IMR-90 (cell line): ENCODE results near the gene ATG10. TPM values are rescaled to one million over a fixed set of nuclear protein-coding genes. Genes with fewer than 3 reads are reported as not detected.

Experiments used
- ATAC-seq: fragments of 200-7000 bp; cut with Tn5 transposase; 2 replicates; pipeline ENCODE4 v1.9.1; 2020; ENCODE audit warnings: low read depth, mild to moderate bottlenecking, moderate library complexity
- BruUV-seq: library from RNA; stranded (reverse); fragments of 400-500 nt; replicated peaks from 2 replicates; lab custom pipeline; 2021; lab: Mats Ljungman, UMichigan
- CTCF ChIA-PET: fragments of 300-600 bp; formaldehyde crosslinking; extraction: SDS; loops from one replicate; lab custom pipeline; 2021; ENCODE audit warnings: antibody characterized with exemption; lab: Yijun Ruan, JAX
- POLR2A ChIA-PET: fragments of 300-600 bp; sonication (Branson Sonifier 250); formaldehyde crosslinking; loops from one replicate; lab custom pipeline; 2022; ENCODE audit warnings: antibody characterized with exemption; ENCODE audit not compliant: unreplicated experiment; lab: Charles Lee
- DNase-seq: peaks from one replicate; pipeline ENCODE4 v3.0.0; 2013
- H2AFZ ChIP-seq: replicated peaks from 2 replicates; pipeline ENCODE3; 2013; ENCODE audit warnings: low read length, mild to moderate bottlenecking; ENCODE audit not compliant: poor library complexity
- H2AK5ac ChIP-seq: 2 replicates; pipeline ENCODE4 v1.6.1; 2013; ENCODE audit warnings: low read depth, low read length, inconsistent platforms
- H2AK9ac ChIP-seq: replicated peaks from 2 replicates; pipeline ENCODE3; 2013; ENCODE audit warnings: mild to moderate bottlenecking, low read depth, low read length, moderate library complexity; ENCODE audit not compliant: poor library complexity
- H2BK120ac ChIP-seq: 2 replicates; pipeline ENCODE4 v1.6.1; 2013; ENCODE audit warnings: low read depth, low read length, inconsistent platforms
- H2BK15ac ChIP-seq: 3 replicates; pipeline ENCODE4 v1.6.1; 2013; ENCODE audit warnings: low read depth, low read length, inconsistent platforms
- H2BK20ac ChIP-seq: 2 replicates; pipeline ENCODE4 v1.6.1; 2013; ENCODE audit warnings: low read depth, mild to moderate bottlenecking, inconsistent platforms, low read length, moderate library complexity
- H2BK5ac ChIP-seq: 2 replicates; pipeline ENCODE4 v1.6.1; 2013; ENCODE audit warnings: mild to moderate bottlenecking, low read depth, low read length, inconsistent platforms; ENCODE audit not compliant: poor library complexity, severe bottlenecking
- H3K14ac ChIP-seq: replicated peaks from 2 replicates; pipeline ENCODE4 v1.6.1; 2013; ENCODE audit warnings: low read depth, low read length, inconsistent platforms
- H3K18ac ChIP-seq: 2 replicates; pipeline ENCODE4 v1.6.1; 2013; ENCODE audit warnings: low read depth, low read length, control low read depth
- H3K23ac ChIP-seq: 2 replicates; pipeline ENCODE4 v1.6.1; 2013; ENCODE audit warnings: low read depth, low read length, inconsistent platforms
- H3K27ac ChIP-seq: 2 replicates; pipeline ENCODE4 v1.5.1; 2013; ENCODE audit warnings: mild to moderate bottlenecking, control low read depth, low read length; ENCODE audit not compliant: insufficient read depth
- H3K27me3 ChIP-seq: 2 replicates; pipeline ENCODE4 v1.6.1; 2013; ENCODE audit warnings: low read length; ENCODE audit not compliant: control insufficient read depth, insufficient read depth
- H3K36me3 ChIP-seq: 2 replicates; pipeline ENCODE4 v1.6.1; 2013; ENCODE audit warnings: low read length, mixed read lengths; ENCODE audit not compliant: control insufficient read depth, insufficient read depth
- H3K4ac ChIP-seq: 2 replicates; pipeline ENCODE4 v1.6.1; 2013; ENCODE audit warnings: low read depth, low read length, inconsistent platforms
- H3K4me1 ChIP-seq: 2 replicates; pipeline ENCODE4 v1.6.1; 2013; ENCODE audit warnings: low read length, mixed read lengths; ENCODE audit not compliant: control insufficient read depth, insufficient read depth
- H3K4me2 ChIP-seq: 2 replicates; pipeline ENCODE4 v1.6.1; 2013; ENCODE audit warnings: low read depth, mild to moderate bottlenecking, control low read depth, low read length, moderate library complexity
- H3K4me3 ChIP-seq: 2 replicates; pipeline ENCODE4 v1.5.1; 2013; ENCODE audit warnings: low read depth, mild to moderate bottlenecking, control low read depth, low read length, moderate library complexity; ENCODE audit not compliant: insufficient read depth
- H3K56ac ChIP-seq: 2 replicates; pipeline ENCODE4 v1.6.1; 2013; ENCODE audit warnings: low read length, inconsistent platforms; ENCODE audit not compliant: insufficient read depth; ENCODE audit errors: extremely low read depth
- H3K79me1 ChIP-seq, 2 experiments: 2 replicates each; pipeline ENCODE4 v1.6.1; 2013; ENCODE audit warnings: low read length in 2 of 2, inconsistent platforms in 1 of 2, low read depth in 1 of 2
- H3K9ac ChIP-seq: 2 replicates; pipeline ENCODE4 v1.6.1; 2013; ENCODE audit warnings: low read depth, low read length, control low read depth
- H3K9me1 ChIP-seq: 2 replicates; pipeline ENCODE4 v1.6.1; 2013; ENCODE audit warnings: low read length, inconsistent platforms; ENCODE audit not compliant: insufficient read depth
- H3K9me3 ChIP-seq: 2 replicates; pipeline ENCODE4 v1.6.1; 2013; ENCODE audit warnings: low read length; ENCODE audit not compliant: control insufficient read depth, insufficient read depth
- H4K20me1 ChIP-seq: 2 replicates; pipeline ENCODE4 v1.6.1; 2013; ENCODE audit warnings: low read length, inconsistent platforms; ENCODE audit not compliant: insufficient read depth
- H4K5ac ChIP-seq: 2 replicates; pipeline ENCODE4 v1.6.1; 2013; ENCODE audit warnings: mild to moderate bottlenecking, low read depth, low read length, control low read depth
- H4K8ac ChIP-seq, 2 experiments: 2 replicates each; pipeline ENCODE4 v1.6.1; 2013; ENCODE audit warnings: low read depth in 2 of 2, low read length in 2 of 2, control low read depth in 1 of 2, inconsistent platforms in 1 of 2
- H4K91ac ChIP-seq: 2 replicates; pipeline ENCODE4 v1.6.1; 2013; ENCODE audit warnings: low read depth, low read length, inconsistent platforms; ENCODE audit not compliant: insufficient read depth
- BHLHE40 ChIP-seq: fragments of 150-350 bp; IDR thresholded peaks from 2 replicates; pipeline ENCODE4 v1.6.1; 2016; ENCODE audit warnings: mild to moderate bottlenecking, low read depth, low read length
- CEBPB ChIP-seq: IDR thresholded peaks from 2 replicates; pipeline ENCODE4 v1.6.1; 2012; ENCODE audit warnings: low read depth, low read length, improper control_type of control experiment
- CHD1 ChIP-seq: IDR thresholded peaks from 2 replicates; pipeline ENCODE4 v1.6.1; 2012; ENCODE audit warnings: low read depth, low read length, improper control_type of control experiment
- ELK1 ChIP-seq: fragments of 150-350 bp; IDR thresholded peaks from 2 replicates; pipeline ENCODE4 v1.6.1; 2016; ENCODE audit warnings: low read depth, mild to moderate bottlenecking, low read length, moderate library complexity, borderline replicate concordance
- FOS ChIP-seq: fragments of 150-350 bp; IDR thresholded peaks from 2 replicates; pipeline ENCODE4 v1.6.1; 2016; ENCODE audit warnings: low read depth, low read length
- MAFK ChIP-seq: IDR thresholded peaks from 2 replicates; pipeline ENCODE4 v1.6.1; 2012; ENCODE audit warnings: low read depth, low read length, improper control_type of control experiment
- MAZ ChIP-seq: IDR thresholded peaks from 2 replicates; pipeline ENCODE4 v1.6.1; 2012; ENCODE audit warnings: low read depth, mild to moderate bottlenecking, low read length, improper control_type of control experiment, moderate library complexity, borderline replicate concordance
- MXI1 ChIP-seq: IDR thresholded peaks from 2 replicates; pipeline ENCODE4 v1.6.1; 2012; ENCODE audit warnings: low read depth, mild to moderate bottlenecking, low read length, moderate library complexity, borderline replicate concordance
- NFE2L2 ChIP-seq: fragments of 150-350 bp; IDR thresholded peaks from 2 replicates; pipeline ENCODE4 v1.6.1; 2016; ENCODE audit warnings: low read depth, mild to moderate bottlenecking, low read length
- POLR2A ChIP-seq: IDR thresholded peaks from 2 replicates; pipeline ENCODE4 v1.6.1; 2012; ENCODE audit warnings: mild to moderate bottlenecking, low read depth, low read length
- RAD21 ChIP-seq: IDR thresholded peaks from 2 replicates; pipeline ENCODE4 v1.6.1; 2012; ENCODE audit warnings: low read length, improper control_type of control experiment
- RCOR1 ChIP-seq: IDR thresholded peaks from 2 replicates; pipeline ENCODE4 v1.6.1; 2012; ENCODE audit warnings: mild to moderate bottlenecking, low read length, improper control_type of control experiment; ENCODE audit not compliant: insufficient replicate concordance
- RFX5 ChIP-seq: IDR thresholded peaks from 2 replicates; pipeline ENCODE4 v1.8.0; 2012; ENCODE audit warnings: low read depth, mild to moderate bottlenecking, low read length, moderate library complexity
- SMC3 ChIP-seq: fragments of 150-350 bp; IDR thresholded peaks from 2 replicates; pipeline ENCODE4 v1.6.1; 2016; ENCODE audit warnings: low read depth, mild to moderate bottlenecking, antibody characterized with exemption, low read length, moderate library complexity
- WGBS, 2 experiments: methylation state at CpG; one replicate each; pipeline versions ENCODE4 v1.1.5 to v1.1.7; 2013; ENCODE audit warnings: missing lambda C conversion rate in 2 of 2; ENCODE audit not compliant: insufficient read length in 1 of 2; ENCODE audit errors: extremely low coverage in 2 of 2; 5-methylcytosine and 5-hydroxymethylcytosine counted together
- dilution Hi-C: fragments of 300-500 bp; cut with HindIII; formaldehyde crosslinking; loops from one replicate; pipeline ENCODE4 v1.14.3; 2018; ENCODE audit warnings: low sequenced_read_pairs; ENCODE audit not compliant: unreplicated experiment
- in situ Hi-C: fragments of 300-500 bp; cut with MboI; formaldehyde crosslinking; loops from 3 replicates; pipeline ENCODE4 v1.14.3; 2019; ENCODE audit warnings: low sequenced_read_pairs, inconsistent platforms, mixed read lengths
- intact Hi-C: fragments of 100-400 bp; cut with micrococcal nuclease; formaldehyde crosslinking; loops from 2 replicates; pipeline ENCODE4 v1.10.0; 2022
- polyA plus RNA-seq, 3 experiments: library from polyadenylated mRNA; depleted of rRNA; stranded (reverse); fragments of >200 nt; gene quantifications; 2 replicates each; pipeline ENCODE4 v1.2.3, GENCODE V29; 2012; ENCODE audit warnings: low replicate concordance in 1 of 3
- total RNA-seq: library from RNA; depleted of rRNA; stranded (reverse); fragments of >200 nt; gene quantifications from 2 replicates; pipeline ENCODE4 v1.2.3, GENCODE V29; 2012
- TF ChIP-seq, protein P1 (sequence below): fragments of 150-350 bp; IDR thresholded peaks from 2 replicates; pipeline ENCODE4 v1.6.1; 2017; ENCODE audit warnings: mild to moderate bottlenecking, antibody characterized with exemption, low read length, low read depth
- TF ChIP-seq, protein P2 (sequence below): conservative IDR thresholded peaks from 2 replicates; pipeline ENCODE4 v1.5.1; 2012; ENCODE audit warnings: mild to moderate bottlenecking, low read depth, low read length, improper control_type of control experiment

The ATG10 gene
- total and polyA plus RNA-seq, 2 of the 4 experiments (the other 2 are of a cell fraction) = 3.4 to 8.1 TPM

GRCh38 chr5:82152978-82153481 is 181.2 kb downstream of the ATG10 start:
- CTCF ChIA-PET = interaction anchor here (0.6 to 1.1 kb wide), 2 partner anchors 13 to 42 kb away, joined by 3 to 5 read pairs; no protein-coding TSS in a partner anchor
- Histone ChIP-seq H3K56ac (no peak overlapping the region), H4K8ac (no peak overlapping the region), H3K27ac (no peak overlapping the region), H2BK5ac (no peak overlapping the region), H2AK9ac (no peak overlapping the region), H4K5ac (no peak overlapping the region), H2BK15ac (no peak overlapping the region), H2AFZ (no peak overlapping the region), H3K14ac (no peak overlapping the region), H4K20me1 (no peaks in the 10 kb centered on the region), H3K36me3 (no peaks in the 10 kb centered on the region), H3K18ac (no peak overlapping the region), H3K4me1 (no peaks in the 10 kb centered on the region; the same call in 1 of the 2 replicates), H3K9me3 (no peaks in the 10 kb centered on the region), H4K91ac (no peak overlapping the region), H3K4ac (no peak overlapping the region), H3K9ac (no peak overlapping the region), H3K79me1 (no peaks in the 10 kb centered on the region; a peak in 1 of 4 replicates), H2BK20ac (no peak overlapping the region), H2BK120ac (no peak overlapping the region), H3K4me2 (no peak overlapping the region), H3K4me3 (no peak overlapping the region), H3K9me1 (no peaks in the 10 kb centered on the region), H3K27me3 (no peaks in the 10 kb centered on the region), H2AK5ac (no peak overlapping the region), H3K23ac (no peak overlapping the region)
- in situ Hi-C loops (loop anchor here (25.0 kb wide), 2 partner anchors 391 to 641 kb away; partner anchors contain the start of gene SSBP2), dilution Hi-C loops (no loop called here), intact Hi-C loops (no loop called here)
- TF ChIP-seq, protein P1, sequence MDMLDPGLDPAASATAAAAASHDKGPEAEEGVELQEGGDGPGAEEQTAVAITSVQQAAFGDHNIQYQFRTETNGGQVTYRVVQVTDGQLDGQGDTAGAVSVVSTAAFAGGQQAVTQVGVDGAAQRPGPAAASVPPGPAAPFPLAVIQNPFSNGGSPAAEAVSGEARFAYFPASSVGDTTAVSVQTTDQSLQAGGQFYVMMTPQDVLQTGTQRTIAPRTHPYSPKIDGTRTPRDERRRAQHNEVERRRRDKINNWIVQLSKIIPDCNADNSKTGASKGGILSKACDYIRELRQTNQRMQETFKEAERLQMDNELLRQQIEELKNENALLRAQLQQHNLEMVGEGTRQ = no peak
- TF ChIP-seq RFX5 (no peak), NFE2L2 (no peak), BHLHE40 (no peak), RCOR1 (no peak), MXI1 (no peak), ELK1 (no peak), CHD1 (no peak), POLR2A (no peak), SMC3 (no peak), MAZ (no peak), FOS (no peak), CEBPB (no peak), RAD21 (no peak), MAFK (no peak)
- TF ChIP-seq, protein P2, sequence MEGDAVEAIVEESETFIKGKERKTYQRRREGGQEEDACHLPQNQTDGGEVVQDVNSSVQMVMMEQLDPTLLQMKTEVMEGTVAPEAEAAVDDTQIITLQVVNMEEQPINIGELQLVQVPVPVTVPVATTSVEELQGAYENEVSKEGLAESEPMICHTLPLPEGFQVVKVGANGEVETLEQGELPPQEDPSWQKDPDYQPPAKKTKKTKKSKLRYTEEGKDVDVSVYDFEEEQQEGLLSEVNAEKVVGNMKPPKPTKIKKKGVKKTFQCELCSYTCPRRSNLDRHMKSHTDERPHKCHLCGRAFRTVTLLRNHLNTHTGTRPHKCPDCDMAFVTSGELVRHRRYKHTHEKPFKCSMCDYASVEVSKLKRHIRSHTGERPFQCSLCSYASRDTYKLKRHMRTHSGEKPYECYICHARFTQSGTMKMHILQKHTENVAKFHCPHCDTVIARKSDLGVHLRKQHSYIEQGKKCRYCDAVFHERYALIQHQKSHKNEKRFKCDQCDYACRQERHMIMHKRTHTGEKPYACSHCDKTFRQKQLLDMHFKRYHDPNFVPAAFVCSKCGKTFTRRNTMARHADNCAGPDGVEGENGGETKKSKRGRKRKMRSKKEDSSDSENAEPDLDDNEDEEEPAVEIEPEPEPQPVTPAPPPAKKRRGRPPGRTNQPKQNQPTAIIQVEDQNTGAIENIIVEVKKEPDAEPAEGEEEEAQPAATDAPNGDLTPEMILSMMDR = no peak
- ATAC-seq (no peak), DNase-seq (no peak)
- WGBS, 2 experiments = 100% methylated on average over 1 of the region's 4 CpGs; no CpG with 5 or more reads in 1 of the 2 experiments
- no TSS peak for BruUV-seq
- POLR2A ChIA-PET = interaction anchor here (0.5 kb wide), 1 partner anchor 69 kb away, joined by 3 read pairs; no protein-coding TSS in a partner anchor
